SK-N-DZ (cell line): ENCODE data around the gene ZSWIM8.

Experiments used
- DNase-seq: peaks from one replicate; pipeline ENCODE4 v3.0.0-alpha.2; 2015; ENCODE audit warnings: low spot score
- small RNA-seq, 2 experiments: library from RNA; depleted of rRNA; stranded (forward); fragments of <200 nt; gene quantifications; one replicate each; pipeline ENCODE3, GENCODE V24; 2014

Gene ZSWIM8

GRCh38 chr10:73840403-73841060 lies 55.1 kb downstream of the ZSWIM8 start:
- DNase-seq = no peak

- no peak for DNase-seq
Measured at GRCh38 chr10:73841061-73841421, 55.6 kb downstream of the ZSWIM8 start.

GRCh38 chr10:73841526-73842285 lies 56.3 kb downstream of the ZSWIM8 start:
- DNase-seq = no peak

- no peak for DNase-seq
Measured at GRCh38 chr10:73842349-73842748, 56.9 kb downstream of the ZSWIM8 start.

GRCh38 chr10:73843261-73843660 lies 57.9 kb downstream of the ZSWIM8 start:
- DNase-seq = no peak

- no peak for DNase-seq
Measured at GRCh38 chr10:73847031-73847430, 61.6 kb downstream of the ZSWIM8 start.

GRCh38 chr10:73848821-73849489 lies 63.5 kb downstream of the ZSWIM8 start:
- peak; percentile 72 for DNase-seq

- no peak for DNase-seq
Measured at GRCh38 chr10:73850211-73850610, 64.8 kb downstream of the ZSWIM8 start.

GRCh38 chr10:73850863-73851461 lies 65.6 kb downstream of the ZSWIM8 start:
- no peak for DNase-seq

Small RNA genes lying within 50 kb of the gene (small RNA-seq; reads per million reads assigned to genes)
- gene AC022400.4 (0 reads per million in 2 experiments), gene AC022400.9 (0 reads per million in 2 experiments), gene ZSWIM8-AS1 (0 reads per million in 2 experiments)
